NCI-H446 (cell line): ENCODE measurements around the gene ZNF350.
"Not testable (repeated sequence)": the region's sequence is repeated elsewhere in the genome, so short reads cannot be mapped to it uniquely, and the experiment has no call there.

Experiments
- DNase-seq, 2 experiments: peaks; one replicate each; lab custom pipeline; 2025; lab: John Stamatoyannopoulos, UW

ZNF350 gene

GRCh38 chr19:51986309-51987291 lies at the start of gene ZNF350:
ZNF350 (minus strand) TSS chr19:51986840; CDS start chr19:51974360, 12,480 bp downstream.
- DNase-seq, result peak; percentile 86 to 93

GRCh38 chr19:52034051-52034728 lies 47.5 kb upstream of the ZNF350 start:
- DNase-seq, result no peak

GRCh38 chr19:52028780-52029123 lies 42.1 kb upstream of the ZNF350 start:
- DNase-seq, result peak in 1 of 2 experiments; percentile 60

GRCh38 chr19:52028027-52028779 lies 41.6 kb upstream of the ZNF350 start, which contains the start of gene ZNF614:
ZNF614 (minus strand) TSS chr19:52028379; CDS start chr19:52025745, 2,634 bp downstream.
- DNase-seq, result peak; percentile 69 to 85

GRCh38 chr19:52026255-52026990 lies 39.8 kb upstream of the ZNF350 start:
- DNase-seq, result not testable (repeated sequence)

GRCh38 chr19:52024478-52024877 lies 37.8 kb upstream of the ZNF350 start:
- DNase-seq, result not testable (repeated sequence)

- DNase-seq, result no peak
Observed at GRCh38 chr19:52022193-52022592, 35.6 kb upstream of the ZNF350 start.

- DNase-seq, result no peak
Observed at GRCh38 chr19:52020506-52020905, 33.9 kb upstream of the ZNF350 start.

- no peak for DNase-seq
Observed at GRCh38 chr19:52010674-52011073, 24.0 kb upstream of the ZNF350 start.

GRCh38 chr19:52007806-52008557 lies 21.3 kb upstream of the ZNF350 start, which contains the start of gene ZNF615:
ZNF615 (minus strand) TSS chr19:52008211; CDS start chr19:52003711, 4,500 bp downstream.
- peak; percentile 85 to 92 for DNase-seq

- DNase-seq, result no peak
Observed at GRCh38 chr19:52007451-52007805, 20.8 kb upstream of the ZNF350 start.

- no peak for DNase-seq
Observed at GRCh38 chr19:51994048-51994644, 7.5 kb upstream of the ZNF350 start.

GRCh38 chr19:51993422-51993821 lies 6.8 kb upstream of the ZNF350 start:
- DNase-seq, result no peak

- no peak for DNase-seq
Observed at GRCh38 chr19:51983361-51983760, 3.3 kb downstream of the ZNF350 start.

- DNase-seq, result not testable (repeated sequence)
Observed at GRCh38 chr19:51980926-51981325, 5.7 kb downstream of the ZNF350 start.

- DNase-seq, result no peak
Observed at GRCh38 chr19:51980116-51980736, 6.4 kb downstream of the ZNF350 start.

GRCh38 chr19:51978882-51979281 lies 7.8 kb downstream of the ZNF350 start:
- DNase-seq, result no peak

- no peak for DNase-seq
Observed at GRCh38 chr19:51977346-51977745, 9.3 kb downstream of the ZNF350 start.

- no peak for DNase-seq
Observed at GRCh38 chr19:51976852-51977251, 9.8 kb downstream of the ZNF350 start.

GRCh38 chr19:51975787-51976186 lies 10.9 kb downstream of the ZNF350 start:
- DNase-seq, result not testable (repeated sequence)
